Calu3 (cell line): ENCODE data around the gene ATP6V0E1. TPM values are rescaled to one million over a fixed set of nuclear protein-coding genes. Genes with fewer than 3 reads are reported as not detected.
A peak's percentile ranks its signal among the peaks of the same experiment; 100 is the strongest.

Experiments
- BruUV-seq: library from RNA; stranded (reverse); fragments of 400-500 nt; replicated peaks from 2 replicates; lab custom pipeline; 2021; lab: Mats Ljungman, UMichigan
- CTCF ChIA-PET: fragments of 300-600 bp; sonication (Branson Sonifier 250); formaldehyde crosslinking; loops from one replicate; lab custom pipeline; 2022; ENCODE audit warnings: antibody characterized with exemption; lab: Charles Lee
- DNase-seq: peaks from one replicate; pipeline ENCODE4 v3.0.0; 2022
- H3K27ac Mint-ChIP-seq: one replicate; pipeline ENCODE4 v1.8.0; 2022; ENCODE audit warnings: mixed read lengths; ENCODE audit not compliant: unreplicated experiment
- H3K27me3 Mint-ChIP-seq: one replicate; pipeline ENCODE4 v1.8.0; 2022; ENCODE audit warnings: mixed read lengths; ENCODE audit not compliant: unreplicated experiment
- H3K36me3 Mint-ChIP-seq: one replicate; pipeline ENCODE4 v1.8.0; 2022; ENCODE audit warnings: mild to moderate bottlenecking, moderate library complexity, mixed read lengths; ENCODE audit not compliant: insufficient read depth, unreplicated experiment
- H3K4me1 Mint-ChIP-seq: one replicate; pipeline ENCODE4 v1.8.0; 2022; ENCODE audit warnings: mild to moderate bottlenecking, low read depth, mixed read lengths; ENCODE audit not compliant: unreplicated experiment
- H3K4me3 Mint-ChIP-seq: one replicate; pipeline ENCODE4 v1.8.0; 2022; ENCODE audit warnings: mild to moderate bottlenecking, low read depth, moderate library complexity, mixed read lengths; ENCODE audit not compliant: unreplicated experiment
- H3K9me3 Mint-ChIP-seq: one replicate; pipeline ENCODE4 v1.8.0; 2022; ENCODE audit warnings: low read depth, mixed read lengths; ENCODE audit not compliant: unreplicated experiment
- intact Hi-C: fragments of 100-400 bp; cut with micrococcal nuclease; formaldehyde crosslinking; loops from one replicate; pipeline ENCODE4 v1.10.0; 2022; ENCODE audit not compliant: unreplicated experiment
- total RNA-seq: library from RNA; stranded (reverse); gene quantifications from 2 replicates; pipeline ENCODE4 v1.2.3, GENCODE V29; 2022
- TF ChIP-seq, protein P1 (sequence below): fragments of 200-600 bp; IDR thresholded peaks from one replicate; pipeline ENCODE4 v1.8.0; 2022; ENCODE audit warnings: antibody characterized with exemption; ENCODE audit not compliant: unreplicated experiment

The ATP6V0E1 gene
- total RNA-seq, 1 experiment from 2014 or later = 261 TPM

DNA sequence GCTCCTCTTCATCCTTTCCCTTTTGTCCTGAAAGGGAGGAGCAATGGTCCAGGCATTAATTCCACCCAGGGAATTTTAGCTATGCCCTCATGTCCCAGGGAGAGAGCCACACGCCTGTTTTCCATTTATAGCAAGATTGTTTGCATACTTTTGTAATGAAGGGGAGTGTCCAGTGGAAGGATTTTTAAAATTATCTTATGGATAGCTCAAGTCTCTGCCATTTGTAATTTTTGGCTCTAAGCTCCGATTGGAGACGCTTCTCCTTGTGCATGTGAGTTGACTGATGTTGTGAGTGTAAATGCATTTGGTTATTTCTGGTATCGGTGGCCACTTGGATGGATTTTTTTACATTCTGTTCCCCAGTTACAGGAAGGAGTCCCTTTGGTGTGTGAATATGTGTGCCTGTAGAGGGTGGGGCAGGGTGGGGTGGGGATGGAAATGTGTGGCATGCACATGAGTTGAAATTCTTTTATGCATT lies 31.5 kb upstream of the ATP6V0E1 start:
- Mint-ChIP-seq H3K4me1 (peaks cover 31% of the 10 kb centered on the region), H3K36me3 (peaks cover 27% of the 10 kb centered on the region), H3K9me3 (no peaks in the 10 kb centered on the region), H3K4me3 (no peak overlapping the region), H3K27me3 (no peaks in the 10 kb centered on the region), H3K27ac (no peak overlapping the region)
- intact Hi-C loops = loop anchor here (10.0 kb wide), 1 partner anchor 477 kb away; no protein-coding TSS in a partner anchor
- TF ChIP-seq, protein P1, sequence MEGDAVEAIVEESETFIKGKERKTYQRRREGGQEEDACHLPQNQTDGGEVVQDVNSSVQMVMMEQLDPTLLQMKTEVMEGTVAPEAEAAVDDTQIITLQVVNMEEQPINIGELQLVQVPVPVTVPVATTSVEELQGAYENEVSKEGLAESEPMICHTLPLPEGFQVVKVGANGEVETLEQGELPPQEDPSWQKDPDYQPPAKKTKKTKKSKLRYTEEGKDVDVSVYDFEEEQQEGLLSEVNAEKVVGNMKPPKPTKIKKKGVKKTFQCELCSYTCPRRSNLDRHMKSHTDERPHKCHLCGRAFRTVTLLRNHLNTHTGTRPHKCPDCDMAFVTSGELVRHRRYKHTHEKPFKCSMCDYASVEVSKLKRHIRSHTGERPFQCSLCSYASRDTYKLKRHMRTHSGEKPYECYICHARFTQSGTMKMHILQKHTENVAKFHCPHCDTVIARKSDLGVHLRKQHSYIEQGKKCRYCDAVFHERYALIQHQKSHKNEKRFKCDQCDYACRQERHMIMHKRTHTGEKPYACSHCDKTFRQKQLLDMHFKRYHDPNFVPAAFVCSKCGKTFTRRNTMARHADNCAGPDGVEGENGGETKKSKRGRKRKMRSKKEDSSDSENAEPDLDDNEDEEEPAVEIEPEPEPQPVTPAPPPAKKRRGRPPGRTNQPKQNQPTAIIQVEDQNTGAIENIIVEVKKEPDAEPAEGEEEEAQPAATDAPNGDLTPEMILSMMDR = no peak
- CTCF ChIA-PET = interaction anchor here (1.0 kb wide), 1 partner anchor 237 kb away, joined by 3 read pairs; no protein-coding TSS in a partner anchor
- no TSS peak for BruUV-seq
- no peak for DNase-seq

DNA sequence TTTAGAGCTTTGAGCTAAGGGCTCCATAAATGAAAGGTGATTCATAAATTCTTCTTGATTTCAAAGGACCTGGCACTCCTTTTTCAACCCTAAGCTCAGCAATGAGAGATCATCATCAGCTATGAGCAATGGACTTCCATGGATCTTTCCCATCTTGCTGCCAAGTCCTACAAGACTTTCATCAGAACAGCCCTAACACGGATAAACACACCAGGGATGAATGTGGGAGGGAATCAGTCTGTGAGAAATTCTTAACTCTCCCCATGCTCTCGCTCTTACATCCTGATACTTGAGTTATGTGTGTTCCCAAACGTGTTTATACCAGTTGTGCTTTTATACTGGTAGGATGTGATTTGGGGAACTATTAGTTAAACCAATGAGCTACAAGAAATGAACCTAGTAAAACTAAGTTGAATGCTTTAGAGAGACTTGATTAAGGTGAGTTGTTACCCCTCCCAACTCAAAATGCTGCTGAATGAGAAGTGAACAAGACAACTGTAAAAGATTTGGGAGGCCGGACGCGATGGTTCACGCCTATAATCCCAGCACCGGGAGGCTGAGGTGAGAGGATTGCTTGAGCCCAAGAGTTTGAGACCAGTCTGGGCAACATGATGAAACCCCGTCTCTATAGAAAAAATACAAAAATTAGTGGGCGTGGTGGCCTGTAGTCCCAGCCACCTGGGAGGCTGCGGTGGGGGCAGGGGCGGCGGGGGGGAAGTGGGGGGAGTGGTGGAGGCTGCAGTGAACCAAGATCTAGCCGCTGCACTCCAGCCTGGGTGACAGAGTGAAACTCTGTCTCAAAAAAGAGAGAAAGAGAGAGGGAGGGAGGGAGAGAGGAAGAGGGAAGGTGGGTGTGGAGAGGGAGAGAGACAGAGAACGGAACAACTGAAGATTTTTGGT lies 29.5 kb upstream of the ATP6V0E1 start:
- no TSS peak for BruUV-seq
- CTCF ChIA-PET = interaction anchor here (0.6 to 1.0 kb wide), 3 partner anchors 13 to 1005 kb away, joined by 3 to 4 read pairs (median 3); no protein-coding TSS in a partner anchor
- DNase-seq = no peak
- Mint-ChIP-seq H3K4me3 (no peak overlapping the region), H3K27me3 (no peaks in the 10 kb centered on the region), H3K27ac (peak overlapping the region; percentile 71), H3K36me3 (peaks cover 41% of the 10 kb centered on the region), H3K9me3 (no peaks in the 10 kb centered on the region), H3K4me1 (peaks cover 31% of the 10 kb centered on the region)
- TF ChIP-seq, protein P1 = no peak
- intact Hi-C loops = loop anchor here (10.0 kb wide), 1 partner anchor 479 kb away; no protein-coding TSS in a partner anchor

- CTCF ChIA-PET = interaction anchor here (0.6 to 0.7 kb wide), 2 partner anchors 41 to 1006 kb away, joined by 3 to 6 read pairs; no protein-coding TSS in a partner anchor
- no TSS peak for BruUV-seq
- intact Hi-C loops = loop anchor here (10.0 kb wide), 1 partner anchor 480 kb away; no protein-coding TSS in a partner anchor
- H3K9me3 Mint-ChIP-seq = no peaks in the 10 kb centered on the region
- TF ChIP-seq, protein P1 = no peak
- H3K27ac Mint-ChIP-seq = peak overlapping the region; percentile 49
- H3K4me1 Mint-ChIP-seq = peaks cover 34% of the 10 kb centered on the region
- no peak overlapping the region for H3K4me3 Mint-ChIP-seq
- peaks cover 46% of the 10 kb centered on the region for H3K36me3 Mint-ChIP-seq
- no peak for DNase-seq
- no peaks in the 10 kb centered on the region for H3K27me3 Mint-ChIP-seq
These were observed 28.8 kb upstream of the ATP6V0E1 start for GRCh38 chr5:172954751-172955159.

DNA sequence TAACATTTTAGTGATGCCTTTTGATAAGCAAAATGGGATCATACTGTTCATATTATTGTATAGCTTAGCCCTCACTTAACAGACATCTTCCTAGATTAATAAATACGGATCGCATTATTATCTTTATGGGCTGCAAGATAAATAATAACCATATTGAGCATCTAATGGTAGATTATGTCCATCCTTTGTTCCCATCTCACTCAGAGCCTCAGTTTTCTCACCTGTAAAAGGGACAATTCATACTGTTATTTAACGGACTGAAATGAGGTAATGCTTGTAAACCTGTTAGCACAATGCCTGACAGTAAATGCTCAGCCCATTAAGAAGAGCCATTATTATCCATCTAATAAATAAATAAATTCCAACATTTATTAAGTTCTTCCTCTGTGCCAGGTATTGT lies 27.3 kb upstream of the ATP6V0E1 start:
- Mint-ChIP-seq H3K9me3 (no peaks in the 10 kb centered on the region), H3K4me1 (peaks cover 46% of the 10 kb centered on the region), H3K27ac (no peak overlapping the region), H3K4me3 (no peak overlapping the region), H3K36me3 (peaks cover 54% of the 10 kb centered on the region), H3K27me3 (no peaks in the 10 kb centered on the region)
- intact Hi-C loops = loop anchor here (10.0 kb wide), 1 partner anchor 481 kb away; no protein-coding TSS in a partner anchor
- TF ChIP-seq, protein P1 = no peak
- BruUV-seq = no TSS peak
- no peak for DNase-seq
- CTCF ChIA-PET = no interaction called here
